Measurements from ENCODE around the gene OSBPL10.

- TF ChIP-seq CTCF (IDR thresholded peaks at IDR 0.05) (no peak), POLR2A (IDR thresholded peaks at IDR 0.05) (no peak)
Observed at GRCh38 chr3:31721676-31722075, 259.4 kb downstream of the OSBPL10 start.
